ENCODE results near the gene ECI2. TPM values are rescaled to one million over a fixed set of nuclear protein-coding genes. Genes with fewer than 3 reads are reported as not detected.

ECI2 gene
- total and polyA plus RNA-seq, 10 of the 15 experiments (the other 5 are each of a cell fraction or from before 2014, with no cell fraction given): 38.7 to 129 (median 60.1) TPM

GRCh38 chr6:4066029-4066755 is 69.2 kb downstream of the ECI2 start (continued):
- no peak for TF ChIP-seq LARP7 (IDR thresholded peaks at IDR 0.05)
- TF ChIP-seq, protein P1, sequence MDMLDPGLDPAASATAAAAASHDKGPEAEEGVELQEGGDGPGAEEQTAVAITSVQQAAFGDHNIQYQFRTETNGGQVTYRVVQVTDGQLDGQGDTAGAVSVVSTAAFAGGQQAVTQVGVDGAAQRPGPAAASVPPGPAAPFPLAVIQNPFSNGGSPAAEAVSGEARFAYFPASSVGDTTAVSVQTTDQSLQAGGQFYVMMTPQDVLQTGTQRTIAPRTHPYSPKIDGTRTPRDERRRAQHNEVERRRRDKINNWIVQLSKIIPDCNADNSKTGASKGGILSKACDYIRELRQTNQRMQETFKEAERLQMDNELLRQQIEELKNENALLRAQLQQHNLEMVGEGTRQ (IDR thresholded peaks at IDR 0.05; ENCODE audit: borderline replicate concordance, low read depth, low read length): no peak
- TF ChIP-seq, protein P2, sequence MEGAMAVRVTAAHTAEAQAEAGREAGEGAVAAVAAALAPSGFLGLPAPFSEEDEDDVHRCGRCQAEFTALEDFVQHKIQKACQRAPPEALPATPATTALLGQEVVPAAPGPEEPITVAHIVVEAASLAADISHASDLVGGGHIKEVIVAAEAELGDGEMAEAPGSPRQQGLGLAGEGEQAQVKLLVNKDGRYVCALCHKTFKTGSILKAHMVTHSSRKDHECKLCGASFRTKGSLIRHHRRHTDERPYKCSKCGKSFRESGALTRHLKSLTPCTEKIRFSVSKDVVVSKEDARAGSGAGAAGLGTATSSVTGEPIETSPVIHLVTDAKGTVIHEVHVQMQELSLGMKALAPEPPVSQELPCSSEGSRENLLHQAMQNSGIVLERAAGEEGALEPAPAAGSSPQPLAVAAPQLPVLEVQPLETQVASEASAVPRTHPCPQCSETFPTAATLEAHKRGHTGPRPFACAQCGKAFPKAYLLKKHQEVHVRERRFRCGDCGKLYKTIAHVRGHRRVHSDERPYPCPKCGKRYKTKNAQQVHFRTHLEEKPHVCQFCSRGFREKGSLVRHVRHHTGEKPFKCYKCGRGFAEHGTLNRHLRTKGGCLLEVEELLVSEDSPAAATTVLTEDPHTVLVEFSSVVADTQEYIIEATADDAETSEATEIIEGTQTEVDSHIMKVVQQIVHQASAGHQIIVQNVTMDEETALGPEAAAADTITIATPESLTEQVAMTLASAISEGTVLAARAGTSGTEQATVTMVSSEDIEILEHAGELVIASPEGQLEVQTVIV (IDR thresholded peaks at IDR 0.05; ENCODE audit: borderline replicate concordance, partially characterized antibody): no peak
- TF ChIP-seq EED (IDR thresholded peaks at IDR 0.05; ENCODE audit: low read depth): no peak

Other genes with a start within 250 kb of the ECI2 start
- gene FAM217A, start 56.4 kb downstream of the ECI2 start, total RNA-seq (2014; rRNA removed): not detected in 2 replicates
- gene FAM217A, start 56.4 kb downstream of the ECI2 start, total RNA-seq (2014; rRNA removed; fragmentation: Illumina TruSeq; extraction: Trizol): not detected in 2 replicates
- gene FAM217A, start 56.4 kb downstream of the ECI2 start, total RNA-seq (2021): not detected in 2 replicates
- gene FAM217A, start 56.4 kb downstream of the ECI2 start, polyA plus RNA-seq (2011; rRNA removed): not detected in 2 replicates
- gene FAM217A, start 56.4 kb downstream of the ECI2 start, polyA plus RNA-seq (2014; fragmentation: Illumina TruSeq; extraction: Trizol): not detected in 2 replicates
- not detected for gene FAM217A, start 56.4 kb downstream of the ECI2 start, polyA plus RNA-seq (2014; fragmentation: Nextera tagmentation; extraction: Ambion mirVana)
- gene FAM217A, start 56.4 kb downstream of the ECI2 start, polyA plus RNA-seq (2014; rRNA removed): not detected in 2 replicates
- under 1 TPM; 0.09 to 0.11 TPM for gene FAM217A, start 56.4 kb downstream of the ECI2 start, polyA plus RNA-seq (2016; fragmentation: Nextera tagmentation; extraction: Ambion mirVana)